Activated gamma-delta T cell treated with Interleukin-2 at 50 U/mL for 16 hours (primary cell): Measurements from ENCODE around the gene OR1D2.
"Not testable (repeated sequence)": the region's sequence is repeated elsewhere in the genome, so short reads cannot be mapped to it uniquely, and the experiment has no call there.

Experiments used
- DNase-seq: peaks from one replicate; pipeline ENCODE4 v3.0.0-alpha.2; 2020

Gene OR1D2, protein sequence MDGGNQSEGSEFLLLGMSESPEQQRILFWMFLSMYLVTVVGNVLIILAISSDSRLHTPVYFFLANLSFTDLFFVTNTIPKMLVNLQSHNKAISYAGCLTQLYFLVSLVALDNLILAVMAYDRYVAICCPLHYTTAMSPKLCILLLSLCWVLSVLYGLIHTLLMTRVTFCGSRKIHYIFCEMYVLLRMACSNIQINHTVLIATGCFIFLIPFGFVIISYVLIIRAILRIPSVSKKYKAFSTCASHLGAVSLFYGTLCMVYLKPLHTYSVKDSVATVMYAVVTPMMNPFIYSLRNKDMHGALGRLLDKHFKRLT

DNA sequence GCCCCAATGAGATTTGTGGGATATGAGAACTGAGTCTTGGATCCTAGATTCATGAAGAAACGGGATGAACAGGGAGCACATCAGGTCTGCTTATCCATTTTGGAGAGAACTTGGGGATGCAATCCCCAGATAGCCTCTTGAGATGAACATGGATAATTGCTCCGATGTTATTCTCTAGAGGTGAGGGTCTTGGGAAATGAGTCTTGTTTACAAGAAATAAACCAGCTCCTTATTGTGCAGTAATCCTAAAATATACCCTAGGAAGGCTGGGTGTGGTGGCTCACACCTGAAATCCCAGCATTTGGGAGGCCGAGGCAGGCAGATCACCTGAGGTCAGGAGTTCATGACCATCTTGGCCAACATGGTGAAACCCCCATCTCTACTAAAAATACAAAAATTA lies at the start of gene OR1D2:
TSS of gene OR1D2 (minus strand) at position 101 of the 400 bp plus-strand sequence. CDS start 11,426 bp downstream, outside the sequence.
- no peak for DNase-seq

- DNase-seq, result not testable (repeated sequence)
These were observed 33.3 kb upstream of the OR1D2 start for GRCh38 chr17:3137494-3137893.

GRCh38 chr17:3127451-3127850 lies 23.2 kb upstream of the OR1D2 start, which contains the start of gene OR1G1:
OR1G1 (minus strand) TSS chr17:3127551; CDS start chr17:3127551, 0 bp downstream.
- DNase-seq, result no peak

DNA sequence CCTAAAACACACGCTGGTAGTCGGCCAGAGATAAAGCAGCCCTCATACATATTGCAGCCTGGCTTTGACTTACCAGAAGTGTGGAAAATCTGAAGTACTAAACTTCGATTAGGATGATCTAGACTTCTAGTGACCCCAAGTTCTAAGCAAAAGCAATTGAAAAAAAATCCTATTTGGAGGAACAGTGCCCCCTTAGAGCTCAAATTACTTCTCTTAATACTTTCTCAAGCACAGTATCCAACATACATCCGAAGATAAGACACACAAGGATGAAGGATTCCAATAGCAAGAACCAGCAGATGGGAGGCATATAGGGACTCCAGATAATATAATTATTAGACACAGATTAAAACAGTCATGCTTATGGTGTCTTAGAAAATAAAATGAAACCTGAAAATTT lies 30.4 kb downstream of the OR1D2 start:
- not testable (repeated sequence) for DNase-seq

- DNase-seq, result not testable (repeated sequence)
These were observed 39.0 kb downstream of the OR1D2 start for GRCh38 chr17:3065192-3065591.

DNA sequence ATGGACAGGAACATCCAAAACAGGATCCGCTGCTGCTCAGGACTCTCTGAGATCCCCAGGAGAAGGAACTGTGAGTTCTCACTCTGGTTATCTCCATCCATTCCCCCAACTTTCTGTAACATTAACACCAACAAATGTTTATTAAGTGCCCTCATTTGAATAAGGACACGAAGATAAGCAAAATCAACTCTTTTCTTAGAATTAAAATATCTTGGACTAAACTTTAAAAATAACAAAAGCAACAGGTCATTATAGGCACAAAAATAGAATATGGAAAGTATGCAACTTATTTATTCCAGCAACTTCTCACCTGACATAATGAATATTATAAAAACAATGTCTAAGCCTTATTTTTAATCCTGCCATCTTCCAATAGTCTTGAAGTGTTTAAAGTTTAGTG lies 40.7 kb downstream of the OR1D2 start, which contains the start of gene OR1D5:
TSS of gene OR1D5 (minus strand) at position 101 of the 400 bp plus-strand sequence. CDS start at position 101, 0 bp downstream.
- DNase-seq, result not testable (repeated sequence)

DNA sequence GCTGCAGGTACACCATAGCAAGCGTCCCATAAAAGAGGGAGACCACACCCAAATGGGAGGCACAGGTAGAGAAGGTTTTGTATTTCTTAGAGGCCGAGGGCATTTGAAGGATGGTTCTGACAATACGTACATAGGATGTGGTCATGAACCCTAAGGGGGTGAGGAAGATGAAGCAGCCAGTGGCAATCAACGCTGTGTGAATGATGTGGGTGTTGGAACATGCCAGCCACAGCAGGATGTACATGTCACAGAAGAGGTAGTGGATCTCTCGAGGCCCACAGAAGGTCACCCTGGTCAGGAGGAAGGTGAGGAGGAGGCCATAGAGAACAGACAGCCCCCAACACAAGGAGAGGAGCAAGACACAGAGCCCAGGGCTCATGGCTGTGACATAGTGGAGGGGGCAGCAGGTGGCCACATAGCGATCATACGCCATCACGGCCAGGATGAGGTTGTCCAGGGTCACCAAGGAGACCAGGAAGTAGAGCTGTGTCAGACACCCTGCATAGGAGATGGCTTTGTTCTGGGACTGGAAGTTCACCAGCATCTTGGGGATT lies 41.3 kb downstream of the OR1D2 start:
- not testable (repeated sequence) for DNase-seq

GRCh38 chr17:3054868-3055267 lies 49.4 kb downstream of the OR1D2 start:
- DNase-seq, result not testable (repeated sequence)

- no peak for DNase-seq
These were observed 54.4 kb downstream of the OR1D2 start for GRCh38 chr17:3049705-3050295.

GRCh38 chr17:3048727-3049471 lies 55.3 kb downstream of the OR1D2 start:
- peak; percentile 89 for DNase-seq

DNA sequence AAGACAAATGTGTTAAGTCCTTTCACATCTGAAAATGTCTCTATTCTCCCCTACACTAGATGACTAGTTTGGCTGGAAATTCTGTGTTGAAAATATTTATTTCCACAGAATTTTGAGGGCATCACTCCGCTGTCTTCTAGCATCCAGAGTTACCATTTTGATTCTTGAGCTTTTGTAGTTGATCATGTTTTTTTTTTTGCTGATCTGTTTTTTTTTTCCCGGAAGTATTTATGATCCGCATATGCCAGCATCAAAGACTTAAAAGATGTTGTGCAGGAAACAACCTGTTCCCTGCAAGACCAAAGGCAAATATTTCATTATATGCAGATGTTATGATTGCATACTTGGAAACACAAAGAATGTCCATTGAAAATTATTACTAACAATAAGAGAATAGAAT lies 57.5 kb downstream of the OR1D2 start:
- no peak for DNase-seq

DNA sequence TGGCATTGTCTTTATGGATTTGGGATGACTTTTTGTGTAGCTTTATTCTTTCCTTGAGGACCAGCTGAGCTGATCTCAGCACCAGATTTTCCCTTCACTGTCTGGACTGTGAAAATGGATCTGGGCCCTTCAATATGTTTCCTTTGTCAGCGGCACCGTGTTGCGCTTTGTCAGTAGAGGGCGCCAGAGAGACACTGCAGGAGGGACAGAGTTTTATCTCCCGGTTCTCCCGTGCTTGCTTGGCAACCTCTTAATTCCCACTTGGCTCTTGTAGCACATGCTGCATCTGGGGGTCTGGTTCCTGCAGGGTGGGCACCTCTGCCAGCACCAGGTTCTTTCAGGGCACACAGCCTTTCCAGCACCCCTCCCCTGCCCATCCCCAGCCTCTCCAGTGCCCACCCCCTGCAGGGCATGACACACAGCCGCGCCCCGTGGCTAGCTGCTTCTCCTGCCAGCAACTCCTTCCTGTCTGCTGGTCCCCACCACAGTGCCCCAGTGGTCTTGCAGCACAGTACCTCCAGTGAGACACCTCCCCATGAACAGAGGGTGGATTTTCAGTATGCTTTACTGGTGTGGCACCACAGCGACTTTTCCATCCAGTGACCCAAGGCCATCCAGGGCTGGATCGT lies 60.4 kb downstream of the OR1D2 start:
- no peak for DNase-seq

DNA sequence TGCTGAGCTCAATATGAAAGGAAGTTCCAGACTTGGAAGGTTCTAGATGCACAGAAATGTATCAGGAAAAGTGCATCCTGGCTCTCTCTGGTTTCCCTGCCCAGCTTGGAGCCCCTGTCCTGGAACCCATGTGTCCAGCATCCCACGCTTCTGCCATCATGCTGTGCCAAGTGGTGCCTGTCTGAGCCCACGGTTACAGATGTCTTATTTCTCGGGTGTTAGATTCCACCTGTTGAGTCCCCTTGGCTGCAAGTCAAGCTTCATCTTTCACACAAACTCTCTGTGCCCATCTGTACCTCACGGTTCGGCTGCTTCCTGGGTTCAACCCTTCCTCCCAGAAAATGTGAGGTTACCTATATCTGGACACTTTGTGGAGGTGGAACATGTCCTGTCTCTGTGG lies 63.3 kb downstream of the OR1D2 start:
- DNase-seq, result no peak

DNA sequence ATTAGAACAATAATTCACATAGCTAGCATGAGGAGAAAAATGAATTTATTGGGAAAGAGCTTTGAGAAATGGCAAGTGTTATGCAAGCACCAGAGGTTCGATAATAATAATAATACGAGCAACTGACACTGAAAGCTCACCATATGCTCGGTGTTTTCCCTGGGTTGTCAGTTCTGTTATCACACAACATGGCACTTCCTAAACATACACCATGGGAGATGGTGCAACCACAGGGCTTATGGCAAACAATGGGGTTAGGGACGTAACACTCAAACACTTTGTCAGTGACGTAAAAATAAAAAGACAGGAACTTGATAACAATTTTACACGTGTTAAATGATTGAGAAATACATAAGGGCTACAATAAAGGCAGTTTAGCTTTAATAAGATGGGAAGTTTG lies 64.5 kb downstream of the OR1D2 start:
- DNase-seq, result no peak

DNA sequence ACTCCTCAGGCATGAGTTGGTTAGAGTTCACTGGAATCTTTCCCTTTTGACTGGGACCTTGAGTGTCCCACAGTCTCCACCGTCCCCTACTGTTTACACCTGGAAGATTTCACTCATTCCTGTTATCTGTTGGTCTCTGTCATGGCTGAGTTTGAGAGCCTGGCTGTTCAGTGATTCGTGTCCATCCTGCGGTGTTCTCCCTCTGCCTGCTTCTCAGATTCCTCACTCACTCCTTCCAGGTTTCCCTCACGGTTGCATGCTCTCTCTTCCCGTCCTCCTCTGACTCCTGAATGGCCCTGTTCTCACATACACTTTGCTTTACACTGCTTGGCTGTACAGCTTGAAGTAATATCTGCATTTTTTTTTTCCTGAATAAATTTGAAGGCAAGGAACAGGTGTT lies 65.3 kb downstream of the OR1D2 start:
- no peak for DNase-seq
